Endodermal cell (in vitro differentiated cells): ENCODE data around the gene CCDC92B. TPM values are rescaled to one million over a fixed set of nuclear protein-coding genes. Genes with fewer than 3 reads are reported as not detected.

ENCODE experiments used
- DNase-seq: peaks from one replicate; pipeline ENCODE4 v3.0.0-alpha.2; 2017
- H3K27ac ChIP-seq: 2 replicates; pipeline ENCODE4 v1.5.1; 2013; ENCODE audit warnings: mild to moderate bottlenecking, low read depth, low read length, moderate library complexity
- H3K27me3 ChIP-seq: 2 replicates; pipeline ENCODE4 v1.6.1; 2013; ENCODE audit warnings: mild to moderate bottlenecking, low read length, moderate library complexity; ENCODE audit not compliant: insufficient read depth, control insufficient read depth, poor library complexity, severe bottlenecking
- H3K36me3 ChIP-seq: 2 replicates; pipeline ENCODE4 v1.7.0; 2013; ENCODE audit warnings: mild to moderate bottlenecking, low read length, moderate library complexity; ENCODE audit not compliant: control insufficient read depth, insufficient read depth
- H3K4me1 ChIP-seq: one replicate; pipeline ENCODE4 v1.7.0; 2013; ENCODE audit warnings: low read length; ENCODE audit not compliant: control insufficient read depth, insufficient read depth
- H3K4me3 ChIP-seq: 2 replicates; pipeline ENCODE4 v1.5.1; 2013; ENCODE audit warnings: mild to moderate bottlenecking, low read length, moderate library complexity
- H3K9ac ChIP-seq: 2 replicates; pipeline ENCODE4 v1.6.1; 2013; ENCODE audit warnings: mild to moderate bottlenecking, low read length, moderate library complexity; ENCODE audit not compliant: poor library complexity, severe bottlenecking; ENCODE audit errors: extremely low read depth
- H3K9me3 ChIP-seq: 2 replicates; pipeline ENCODE4 v1.6.1; 2013; ENCODE audit warnings: mild to moderate bottlenecking, low read length, moderate library complexity; ENCODE audit not compliant: control insufficient read depth
- H3K27ac Mint-ChIP-seq: 2 replicates; pipeline ENCODE4 v1.8.0; 2020; ENCODE audit warnings: mixed read lengths
- H3K27me3 Mint-ChIP-seq: 2 replicates; pipeline ENCODE4 v1.8.0; 2021; ENCODE audit warnings: mild to moderate bottlenecking, mixed read lengths; ENCODE audit not compliant: insufficient read depth
- H3K36me3 Mint-ChIP-seq: 2 replicates; pipeline ENCODE4 v1.8.0; 2020; ENCODE audit warnings: low read depth, mixed read lengths
- H3K4me1 Mint-ChIP-seq: 2 replicates; pipeline ENCODE4 v1.8.0; 2020; ENCODE audit warnings: mixed read lengths
- H3K4me3 Mint-ChIP-seq: 2 replicates; pipeline ENCODE4 v1.8.0; 2020; ENCODE audit warnings: mild to moderate bottlenecking, moderate library complexity, mixed read lengths
- H3K9me3 Mint-ChIP-seq: 2 replicates; pipeline ENCODE4 v1.8.0; 2020; ENCODE audit warnings: mild to moderate bottlenecking, mixed read lengths
- CTCF ChIP-seq: fragments of 200-600 bp; sonication (generic); conservative IDR thresholded peaks from 2 replicates; pipeline ENCODE4 v1.5.0; 2021; ENCODE audit warnings: antibody characterized with exemption, mild to moderate bottlenecking
- WGBS, 2 experiments: methylation state at CpG; one replicate each; pipeline versions ENCODE4 v1.1.5 to v1.1.7; 2013; ENCODE audit warnings: missing lambda C conversion rate in 2 of 2, mixed read lengths in 1 of 2; ENCODE audit not compliant: insufficient coverage in 1 of 2, insufficient read length in 1 of 2; 5-methylcytosine and 5-hydroxymethylcytosine counted together
- total RNA-seq, 2 donors: library from RNA; stranded (reverse); fragmentation: NEBNext Ultra II Directional in 1 of 2; extraction: Animal tissue kit (Norgen Biotek cat#: 25700) in 1 of 2; gene quantifications; 2 replicates in 1 of 2; 3 replicates in 1 of 2; pipeline ENCODE4 v1.2.1, GENCODE V29; 2021

The CCDC92B gene
- total RNA-seq, 2 donors from 2014 or later: 4.3 to 5.8 TPM

DNA sequence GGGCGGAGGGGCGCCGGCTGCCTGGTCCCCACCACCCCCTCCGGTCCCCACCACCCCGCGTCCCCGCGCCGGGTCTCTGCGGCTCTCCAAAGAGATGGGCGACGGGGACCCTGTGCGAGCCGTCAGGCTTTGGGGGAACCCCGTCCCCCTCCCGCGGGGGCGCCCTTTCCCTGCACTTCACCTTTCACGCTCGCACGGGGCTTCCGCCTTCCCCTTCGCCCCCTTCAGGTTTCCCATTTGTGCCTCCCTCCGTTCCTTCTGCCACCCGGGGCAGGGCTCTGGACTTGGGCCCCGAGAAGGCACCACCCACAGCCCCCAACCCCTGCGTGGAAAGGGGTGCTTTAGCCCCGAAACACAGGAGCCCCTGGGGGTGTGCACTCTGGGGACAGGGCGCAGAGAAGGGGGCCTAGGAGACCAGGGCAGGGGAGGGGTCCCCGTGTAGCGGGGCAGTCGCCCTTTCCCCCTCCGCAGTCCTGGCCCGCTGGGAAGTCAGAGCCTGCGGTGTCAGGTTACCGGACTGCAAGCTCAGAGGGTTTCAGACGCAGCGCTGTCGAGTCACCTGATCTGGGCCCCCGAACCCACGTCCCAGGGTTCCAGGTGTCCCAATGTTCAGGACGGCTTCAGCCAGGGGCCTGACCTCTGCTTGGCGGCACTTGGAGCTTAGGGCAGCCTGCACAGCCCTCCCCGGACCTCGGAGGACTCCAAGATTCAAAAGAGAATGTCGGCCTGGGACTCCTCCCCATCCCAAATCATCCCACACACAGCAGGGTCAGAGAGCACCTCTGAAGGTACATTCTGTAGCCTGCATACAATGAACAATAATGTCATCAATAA, 6.7 kb upstream of the CCDC92B start:
- no peaks in the 10 kb centered on the region for H3K9me3 ChIP-seq
- H3K9ac ChIP-seq: no peak overlapping the region
- no peaks in the 10 kb centered on the region for H3K4me1 ChIP-seq
- peaks cover 25% of the 10 kb centered on the region for H3K27me3 ChIP-seq
- no peak for TF ChIP-seq CTCF
- Mint-ChIP-seq H3K36me3 (no peaks in the 10 kb centered on the region), H3K27ac (no peak overlapping the region), H3K4me3 (peak overlapping the region; percentile 59), H3K9me3 (no peaks in the 10 kb centered on the region), H3K4me1 (no peaks in the 10 kb centered on the region), H3K27me3 (peaks cover 32% of the 10 kb centered on the region)
- no peak overlapping the region for H3K27ac ChIP-seq
- no peaks in the 10 kb centered on the region for H3K36me3 ChIP-seq
- DNase-seq: peak; percentile 95
- peak overlapping the region; percentile 80 for H3K4me3 ChIP-seq
- 0 to 2% methylated on average over 22 to 46 of the region's 46 CpGs for WGBS, 2 experiments

GRCh38 chr17:2751491-2751890, 2.0 kb upstream of the CCDC92B start:
- no peaks in the 10 kb centered on the region for H3K36me3 Mint-ChIP-seq

DNA sequence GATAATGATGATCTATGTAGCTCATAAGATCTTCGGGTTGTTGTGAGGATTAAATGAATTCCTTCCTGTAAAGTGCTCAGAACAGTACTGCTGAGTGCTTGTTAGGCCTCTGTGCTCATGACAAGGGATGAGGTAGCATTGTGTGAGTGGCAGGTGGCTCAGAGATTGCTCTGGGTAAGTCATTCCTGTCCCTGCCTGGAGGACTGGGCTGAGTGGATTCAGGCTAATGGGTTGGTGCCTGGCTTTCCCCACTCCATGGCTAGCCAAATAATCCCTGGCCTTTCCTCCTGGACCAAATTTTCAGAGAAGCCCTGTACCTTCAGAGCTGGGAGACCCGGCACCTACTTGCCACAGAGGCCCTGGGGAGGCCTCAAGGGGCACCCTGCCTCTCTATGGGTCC, 1.3 kb upstream of the CCDC92B start:
- no peaks in the 10 kb centered on the region for H3K36me3 Mint-ChIP-seq
- no peaks in the 10 kb centered on the region for H3K36me3 ChIP-seq
- H3K9ac ChIP-seq: no peak overlapping the region
- H3K27me3 Mint-ChIP-seq: peaks cover 40% of the 10 kb centered on the region
- H3K27ac ChIP-seq: no peak overlapping the region
- H3K9me3 ChIP-seq: no peaks in the 10 kb centered on the region
- H3K27ac Mint-ChIP-seq: no peak overlapping the region
- TF ChIP-seq CTCF: no peak
- 91 to 95% methylated on average over 2 of the region's 2 CpGs for WGBS, 2 experiments
- peaks cover 31% of the 10 kb centered on the region for H3K27me3 ChIP-seq
- H3K4me3 Mint-ChIP-seq: no peak overlapping the region
- no peaks in the 10 kb centered on the region for H3K4me1 Mint-ChIP-seq
- no peak overlapping the region for H3K4me3 ChIP-seq
- no peaks in the 10 kb centered on the region for H3K4me1 ChIP-seq
- no peaks in the 10 kb centered on the region for H3K9me3 Mint-ChIP-seq
- DNase-seq: no peak

More at GRCh38 chr17:2751491-2751890, 2.0 kb upstream of the CCDC92B start:
- H3K9ac ChIP-seq: no peak overlapping the region
- WGBS, 2 experiments: 56 to 68% methylated on average over 1 to 2 of the region's 2 CpGs
- H3K27me3 ChIP-seq: peaks cover 38% of the 10 kb centered on the region
- no peaks in the 10 kb centered on the region for H3K9me3 ChIP-seq
- no peaks in the 10 kb centered on the region for H3K4me1 ChIP-seq
- H3K27ac ChIP-seq: no peak overlapping the region
- Mint-ChIP-seq H3K27ac (no peak overlapping the region), H3K4me1 (no peaks in the 10 kb centered on the region), H3K9me3 (no peaks in the 10 kb centered on the region), H3K27me3 (peaks cover 43% of the 10 kb centered on the region), H3K4me3 (no peak overlapping the region)
- no peaks in the 10 kb centered on the region for H3K36me3 ChIP-seq
- no peak overlapping the region for H3K4me3 ChIP-seq
- peak; percentile 74 for DNase-seq
- peak; percentile 26 for TF ChIP-seq CTCF
